HG02973 (cell line): ENCODE results near the gene TEKT5.
"Not testable (repeated sequence)": the region's sequence is repeated elsewhere in the genome, so short reads cannot be mapped to it uniquely, and the experiment has no call there.

ENCODE experiments used
- ATAC-seq: cut with Tn5 transposase; IDR thresholded peaks from one replicate; pipeline ENCODE4 v1.9.1; 2021; ENCODE audit warnings: moderate library complexity; ENCODE audit not compliant: unreplicated experiment

Gene TEKT5

DNA sequence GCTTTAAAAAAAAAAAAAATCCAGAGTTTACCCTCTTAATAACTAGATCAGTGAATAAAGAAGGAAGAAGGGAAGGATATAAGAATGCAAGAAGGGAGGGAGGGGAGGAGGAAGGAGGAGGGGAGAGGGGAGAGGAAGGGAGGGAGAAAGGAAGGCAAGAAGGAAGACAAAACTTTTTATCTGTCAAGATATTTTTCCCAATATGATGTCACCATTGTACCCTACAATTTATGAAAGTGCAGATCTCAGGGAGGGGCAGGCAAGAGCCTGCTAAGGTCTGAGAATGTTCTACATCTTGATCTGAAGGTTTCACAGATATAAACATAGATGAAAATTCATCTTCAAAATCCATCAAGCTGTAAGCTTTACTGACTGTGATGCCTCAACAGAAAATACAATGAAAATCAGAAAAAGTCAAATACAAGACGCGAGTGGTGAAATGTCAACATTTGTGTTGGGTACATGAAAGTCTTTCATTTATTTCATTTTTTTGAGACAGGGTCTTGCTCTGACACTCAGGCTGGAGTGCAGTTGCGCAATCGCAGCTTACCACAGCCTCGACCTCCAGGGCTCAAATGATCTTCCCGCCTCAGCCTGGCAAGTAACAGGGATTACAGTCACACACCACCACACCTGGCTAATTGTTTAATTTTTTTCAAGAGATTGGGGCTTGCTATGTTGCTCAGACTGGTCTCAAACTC is 57.2 kb downstream of the TEKT5 start:
- ATAC-seq = no peak

GRCh38 chr16:10635365-10636021 is 59.2 kb downstream of the TEKT5 start:
- no peak for ATAC-seq

DNA sequence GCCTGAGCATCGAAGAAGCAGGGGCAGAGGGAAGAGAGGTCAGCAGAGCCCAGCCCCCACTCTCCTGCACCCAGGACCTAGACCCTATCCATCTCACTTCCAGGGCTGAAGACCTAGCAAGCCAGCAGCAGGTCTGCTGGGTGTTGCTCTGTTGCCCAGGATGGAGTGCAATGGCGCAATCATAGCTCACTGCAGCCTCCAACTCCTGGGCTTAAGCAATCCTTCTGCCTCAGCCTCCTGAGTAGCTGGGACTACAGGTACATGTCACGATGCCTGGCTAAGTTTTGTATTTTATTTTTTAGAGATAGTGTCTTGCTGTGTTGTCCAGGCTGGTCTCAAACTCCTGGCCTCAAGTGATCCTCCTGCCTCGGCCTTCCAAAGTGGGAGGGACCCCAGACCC is 61.3 kb downstream of the TEKT5 start:
- ATAC-seq = not testable (repeated sequence)

DNA sequence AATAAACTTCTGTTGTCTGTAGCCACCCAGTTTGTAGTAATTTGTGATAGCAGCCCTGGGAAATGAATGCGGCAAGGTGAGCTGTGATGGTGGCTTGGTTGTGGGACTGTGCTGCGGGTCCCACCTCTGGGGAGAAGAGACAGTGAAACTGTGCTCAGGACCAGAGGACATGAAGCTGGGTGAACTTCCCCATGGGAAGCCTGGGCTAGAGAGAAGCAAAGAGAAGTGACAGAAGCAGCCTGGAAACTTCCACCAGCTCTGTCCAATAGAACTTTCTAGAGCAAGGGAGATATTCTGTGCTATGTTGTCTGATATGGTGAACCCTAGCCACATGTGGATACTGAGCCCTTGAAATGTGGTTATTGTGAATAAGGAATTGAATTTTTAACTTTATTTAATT is 62.8 kb downstream of the TEKT5 start:
- no peak for ATAC-seq

- ATAC-seq = no peak
Measured at GRCh38 chr16:10629592-10629963, 65.2 kb downstream of the TEKT5 start.

DNA sequence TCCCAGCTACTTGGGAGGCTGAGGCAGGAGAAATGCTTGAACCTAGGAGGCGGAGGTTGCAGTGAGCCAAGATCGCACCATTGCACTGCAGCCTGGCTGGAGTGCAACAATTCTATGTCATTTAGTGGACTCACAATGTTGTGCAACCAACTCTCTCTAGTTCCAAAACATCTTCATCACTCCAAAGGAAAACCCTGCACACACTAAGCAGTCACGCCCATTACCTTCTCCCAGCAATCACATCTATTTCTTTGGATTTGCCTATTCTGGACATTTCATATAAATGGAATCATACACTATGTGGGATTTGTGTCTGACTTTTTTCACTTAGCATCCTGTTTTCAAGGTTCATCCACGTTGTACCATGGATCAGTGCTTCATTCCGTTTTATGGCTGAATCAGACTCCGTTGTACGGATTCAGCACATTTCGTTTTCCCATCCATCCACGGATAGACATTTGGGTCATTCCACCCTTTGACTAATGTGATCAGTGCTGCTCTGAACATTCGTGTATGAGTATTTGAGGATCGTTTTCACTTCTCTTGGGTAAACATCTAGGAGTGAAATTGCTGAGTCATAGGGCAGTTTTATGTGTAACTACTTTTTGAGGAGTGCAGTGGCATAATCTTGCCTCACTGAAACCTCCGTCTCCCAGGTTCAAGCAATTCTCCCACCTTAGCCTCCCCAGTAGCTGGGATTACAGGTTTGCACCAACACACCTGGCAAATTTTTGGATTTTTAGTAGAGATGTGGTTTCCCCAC is 69.0 kb downstream of the TEKT5 start:
- ATAC-seq = no peak

GRCh38 chr16:10624527-10624926 is 70.2 kb downstream of the TEKT5 start:
- no peak for ATAC-seq

DNA sequence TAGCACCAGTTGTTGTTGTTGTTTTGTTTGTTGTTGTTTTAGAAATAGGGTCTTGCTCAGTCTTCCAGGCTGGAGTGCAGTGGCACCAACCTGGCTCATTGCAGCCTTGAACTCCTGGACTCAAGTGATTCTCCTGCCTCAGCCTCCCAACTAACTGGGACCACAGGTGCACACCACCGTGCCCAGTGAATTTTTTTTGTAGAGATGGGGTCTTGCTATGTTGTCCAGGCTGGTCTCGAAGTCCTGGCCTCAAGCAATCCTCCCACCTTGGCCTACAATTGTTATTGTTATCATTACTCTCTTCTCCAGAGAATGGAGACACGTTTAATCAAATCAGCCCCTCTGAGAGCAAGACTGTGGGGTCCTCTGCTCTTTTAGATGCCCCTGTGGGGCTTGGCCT is 71.7 kb downstream of the TEKT5 start:
- ATAC-seq = no peak

DNA sequence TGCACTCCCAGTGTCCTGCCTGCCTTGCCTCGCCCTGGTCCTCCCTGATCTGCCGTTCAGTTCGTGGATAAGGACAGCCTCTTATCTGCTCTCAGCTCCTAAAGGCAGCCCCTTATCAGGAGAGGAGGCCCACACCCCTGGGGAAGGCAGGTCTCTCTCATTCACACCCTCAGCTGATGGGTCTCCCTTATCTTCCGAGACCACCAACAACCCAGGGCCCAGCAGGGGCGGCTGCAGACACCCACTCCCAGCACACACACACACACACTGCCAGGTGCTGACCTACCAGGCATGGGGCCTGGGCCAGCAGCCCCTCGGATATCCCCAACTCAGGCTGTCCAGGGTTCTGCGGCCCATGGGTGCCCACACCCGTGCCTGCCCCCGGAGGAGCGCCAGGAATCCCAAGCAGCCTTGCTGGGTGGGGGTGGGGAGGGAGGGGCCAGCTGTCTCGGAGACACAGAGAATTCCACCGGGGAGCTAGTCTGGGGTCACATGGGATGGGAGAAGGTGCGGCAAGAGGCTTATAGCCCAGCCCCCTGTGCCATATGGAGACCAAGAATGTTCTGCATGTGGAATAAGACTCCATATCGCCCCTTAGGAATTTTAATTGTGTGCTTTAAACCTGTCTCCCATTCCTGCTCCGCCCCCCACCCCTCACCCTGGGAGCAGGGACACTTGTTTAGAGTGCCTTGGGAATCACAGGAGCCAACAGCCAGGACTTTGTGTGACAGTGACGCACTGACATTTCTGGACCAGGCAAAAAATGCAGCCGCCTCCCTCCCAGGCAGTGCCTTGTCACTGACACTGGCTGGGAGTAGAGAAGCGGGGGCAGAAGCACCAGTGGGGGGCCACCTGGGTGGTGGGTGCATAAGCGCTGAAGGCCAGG is 72.5 kb downstream of the TEKT5 start:
- no peak for ATAC-seq

GRCh38 chr16:10621216-10621949 is 73.3 kb downstream of the TEKT5 start:
- not testable (repeated sequence) for ATAC-seq

- ATAC-seq = no peak
Measured at GRCh38 chr16:10620120-10620519, 74.6 kb downstream of the TEKT5 start.

DNA sequence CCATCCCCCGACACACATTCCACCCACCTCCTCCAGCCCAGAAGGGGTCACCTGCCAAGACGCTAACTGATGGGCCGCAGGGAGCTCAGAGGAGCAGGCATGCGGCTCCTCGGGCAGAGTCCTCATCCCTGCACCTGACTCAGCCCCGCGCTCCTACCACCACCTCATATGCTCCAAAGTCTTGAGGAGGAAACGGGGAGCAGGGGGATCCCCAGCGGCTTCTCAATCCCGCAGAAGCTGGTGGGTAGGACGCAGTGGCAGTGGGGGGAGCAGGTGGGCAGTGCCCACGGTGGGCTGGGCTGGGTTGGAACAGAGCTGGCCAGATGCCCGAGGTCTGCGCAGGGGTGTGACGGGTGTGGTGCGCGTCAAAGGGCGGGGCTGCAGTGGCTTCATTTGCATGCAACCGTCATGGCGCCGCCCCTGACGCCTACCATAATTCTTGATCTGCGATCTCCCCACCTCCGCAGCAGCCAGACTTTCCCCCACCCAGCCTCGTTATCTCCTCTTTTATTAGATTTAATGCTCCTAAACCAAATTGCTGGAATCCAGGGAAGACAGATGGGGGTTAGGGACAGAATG is 75.4 kb downstream of the TEKT5 start:
- ATAC-seq = no peak

GRCh38 chr16:10618710-10619209 is 76.0 kb downstream of the TEKT5 start:
- no peak for ATAC-seq

GRCh38 chr16:10617662-10618420 is 76.9 kb downstream of the TEKT5 start:
- ATAC-seq = no peak

DNA sequence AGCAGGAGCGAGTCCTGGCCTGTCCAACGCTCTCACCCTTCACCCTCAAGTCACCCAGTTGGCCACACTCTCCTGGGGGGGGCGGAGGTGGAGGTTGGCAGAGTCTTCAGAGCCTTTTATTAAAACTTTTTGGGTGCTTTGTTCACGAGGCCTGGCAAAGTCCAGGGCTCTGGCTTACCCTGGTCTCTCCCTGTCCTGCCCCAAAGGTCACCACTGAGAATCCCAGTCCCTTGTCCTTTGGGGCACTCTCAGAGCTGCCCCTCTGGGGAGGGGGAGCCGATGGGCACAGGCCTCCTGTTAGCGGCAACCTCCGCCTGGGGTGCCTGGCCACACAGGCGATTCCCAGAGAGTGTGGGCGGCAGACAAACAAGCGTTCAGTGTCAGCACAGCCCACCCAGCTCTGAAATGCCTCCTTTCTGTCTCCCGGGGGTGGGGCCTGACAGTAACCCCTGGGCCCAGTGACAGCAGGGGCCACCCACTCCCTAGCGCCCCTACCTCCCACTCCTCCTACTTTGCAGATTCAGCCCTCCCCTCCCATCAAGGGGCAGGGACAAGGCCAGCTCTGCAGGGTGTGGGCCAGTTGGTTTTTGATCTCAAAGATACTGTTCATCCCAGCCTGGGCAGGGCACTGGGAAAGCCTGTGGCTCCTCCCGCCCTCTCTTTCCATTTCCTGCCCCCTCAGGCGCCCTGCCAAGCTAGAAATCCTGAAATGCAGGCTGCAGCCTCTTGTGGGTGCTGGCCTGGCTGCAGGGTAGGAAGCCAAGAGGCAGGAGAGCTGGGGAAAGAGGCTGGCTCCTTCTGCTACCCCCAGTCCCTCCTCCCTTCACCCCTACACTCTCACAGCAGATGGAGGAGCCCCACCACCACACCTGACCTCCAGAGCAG is 77.7 kb downstream of the TEKT5 start:
- no peak for ATAC-seq

- no peak for ATAC-seq
Measured at GRCh38 chr16:10616419-10616755, 78.3 kb downstream of the TEKT5 start.

DNA sequence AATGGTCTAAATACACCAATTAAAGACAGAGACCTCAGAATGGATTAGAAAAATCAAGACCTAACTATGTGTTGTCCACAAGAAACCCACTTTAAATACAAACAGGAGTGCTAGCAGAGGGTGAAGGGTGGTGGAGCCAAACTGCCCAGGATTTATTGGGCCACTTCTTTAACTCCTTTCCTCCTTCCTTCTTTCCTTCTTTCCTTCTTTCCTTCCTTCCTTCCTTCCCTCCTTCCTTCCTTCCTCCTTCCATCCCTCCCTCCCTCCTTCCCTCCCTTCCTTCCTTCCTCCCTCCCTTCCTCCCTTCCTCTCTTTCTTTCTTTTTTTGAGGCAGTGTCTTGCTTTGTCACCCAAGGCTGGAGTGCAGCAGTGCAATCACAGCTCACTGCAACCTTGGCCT is 80.0 kb downstream of the TEKT5 start:
- no peak for ATAC-seq

- ATAC-seq = no peak
Measured at GRCh38 chr16:10613785-10614485, 80.8 kb downstream of the TEKT5 start.
